ENCODE results near the gene WDR7. TPM values are rescaled to one million over a fixed set of nuclear protein-coding genes. Genes with fewer than 3 reads are reported as not detected.

The WDR7 gene
- total RNA-seq, 1 experiment from 2014 or later = 5.1 TPM

- DNase-seq (ENCODE audit: extremely low read depth, low read depth) = no peak
Observed at GRCh38 chr18:56982766-56983165, 331.6 kb downstream of the WDR7 start.

- no peak for DNase-seq (ENCODE audit: extremely low read depth, low read depth)
Observed at GRCh38 chr18:56983275-56983992, 332.3 kb downstream of the WDR7 start.

DNA sequence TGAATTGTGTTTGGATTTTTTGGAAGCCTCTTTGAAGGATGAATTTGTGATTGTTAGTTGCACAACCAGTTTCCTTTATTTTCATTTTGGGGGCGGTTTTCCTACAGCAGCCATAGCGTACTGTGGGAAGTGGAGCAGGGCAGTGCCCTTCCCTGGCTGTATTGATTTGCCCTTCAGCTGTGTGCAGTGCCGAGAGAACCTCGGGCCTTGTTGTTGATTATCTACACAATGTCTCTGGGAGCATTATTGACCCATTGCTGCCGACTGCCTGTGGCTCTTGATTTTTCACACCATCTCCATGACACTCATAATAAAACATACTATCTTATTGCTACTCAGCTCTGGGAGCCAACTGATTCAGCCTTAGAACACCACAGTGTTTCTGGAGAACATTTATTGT, 333.6 kb downstream of the WDR7 start:
- DNase-seq (ENCODE audit: extremely low read depth, low read depth) = no peak

DNA sequence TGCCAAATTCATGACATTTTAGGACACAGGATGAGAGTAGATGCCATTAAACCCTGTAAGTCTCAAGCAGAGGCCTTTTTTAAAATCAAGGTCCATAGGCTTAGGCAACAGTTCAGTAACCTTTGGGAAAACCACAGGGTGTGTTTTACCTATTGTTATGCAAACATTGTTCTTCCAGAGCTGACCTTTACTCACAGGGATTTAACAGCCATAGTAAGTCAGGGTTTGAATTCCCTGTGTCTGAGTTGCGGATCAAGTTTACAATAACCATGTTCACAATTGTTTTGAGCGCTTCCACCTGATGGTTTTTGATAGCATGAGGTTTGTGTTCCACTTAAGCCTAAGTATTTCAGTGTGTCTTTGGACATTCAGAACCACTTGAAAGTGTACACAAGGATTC, 335.7 kb downstream of the WDR7 start:
- DNase-seq (ENCODE audit: extremely low read depth, low read depth) = no peak

DNA sequence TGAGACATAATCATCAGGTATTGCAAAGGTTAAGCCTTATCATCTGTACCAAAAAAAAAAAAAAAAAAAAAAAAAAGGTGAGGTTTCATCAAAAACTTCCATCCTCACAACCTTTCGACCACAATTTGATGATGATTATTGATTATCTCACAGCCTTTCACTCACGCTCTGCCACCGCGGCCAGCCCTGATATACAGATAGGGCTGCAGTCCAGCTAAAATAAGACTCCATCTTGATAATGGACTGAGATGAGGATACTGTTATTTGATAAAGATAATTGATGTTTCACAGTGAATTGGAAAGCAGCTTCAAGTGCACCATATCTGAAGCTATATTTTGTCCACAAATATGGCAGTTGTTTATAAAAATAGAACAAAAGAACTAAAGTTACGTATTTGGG, 336.1 kb downstream of the WDR7 start:
- DNase-seq (ENCODE audit: extremely low read depth, low read depth) = no peak

GRCh38 chr18:56988022-56988421, 336.9 kb downstream of the WDR7 start:
- DNase-seq (ENCODE audit: extremely low read depth, low read depth) = no peak

DNA sequence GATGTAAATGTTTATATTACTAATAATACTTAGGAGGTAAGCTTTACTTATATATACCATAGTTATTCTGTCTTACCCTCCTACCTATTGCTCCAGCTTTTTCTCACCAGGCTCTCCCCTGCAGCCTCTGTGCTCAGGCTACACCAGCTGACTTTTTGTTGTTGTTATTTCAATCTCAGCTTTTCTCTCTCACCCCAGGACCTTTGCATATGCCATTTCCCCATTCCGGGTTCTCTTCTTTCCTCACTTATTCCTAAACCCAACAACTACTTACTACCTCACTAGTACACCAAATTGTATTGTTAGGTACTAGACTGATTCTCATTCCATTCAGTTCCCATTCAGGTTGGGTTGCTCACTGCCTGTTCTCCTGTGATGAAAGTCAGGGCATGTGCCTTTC, 339.5 kb downstream of the WDR7 start:
- DNase-seq (ENCODE audit: extremely low read depth, low read depth) = no peak

- no peak for DNase-seq (ENCODE audit: extremely low read depth, low read depth)
Observed at GRCh38 chr18:56992777-56993176, 341.6 kb downstream of the WDR7 start.

DNA sequence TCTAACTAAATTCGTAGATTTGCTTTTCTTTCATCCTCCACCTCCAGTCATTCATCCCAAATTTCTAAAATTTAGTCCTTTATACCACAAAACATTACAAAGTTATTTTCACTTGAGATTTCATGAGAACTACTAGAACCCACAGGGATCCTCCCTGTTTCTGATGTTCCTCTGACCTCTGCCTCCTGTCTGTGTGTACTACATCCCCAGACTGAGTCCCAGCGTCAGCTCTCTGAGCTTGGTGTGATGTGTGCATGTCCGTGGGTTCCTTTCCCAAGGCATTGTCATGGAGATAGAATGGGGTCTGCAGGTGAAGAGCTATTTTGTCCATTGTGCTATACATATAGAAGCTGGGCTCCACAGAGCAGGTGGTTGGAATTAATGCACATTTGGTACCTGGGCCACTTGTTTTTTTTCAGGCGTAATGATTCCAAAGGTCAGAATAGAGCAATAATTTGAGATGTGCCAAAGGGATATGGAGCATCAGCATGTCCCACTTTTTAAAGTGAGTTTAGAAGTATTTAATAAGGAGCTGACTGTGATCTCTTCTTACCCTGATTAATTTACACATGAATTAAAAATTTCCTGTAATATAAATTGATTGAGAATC, 344.5 kb downstream of the WDR7 start:
- DNase-seq (ENCODE audit: extremely low read depth, low read depth) = no peak

GRCh38 chr18:56997200-56997599, 346.0 kb downstream of the WDR7 start:
- DNase-seq (ENCODE audit: extremely low read depth, low read depth) = no peak

DNA sequence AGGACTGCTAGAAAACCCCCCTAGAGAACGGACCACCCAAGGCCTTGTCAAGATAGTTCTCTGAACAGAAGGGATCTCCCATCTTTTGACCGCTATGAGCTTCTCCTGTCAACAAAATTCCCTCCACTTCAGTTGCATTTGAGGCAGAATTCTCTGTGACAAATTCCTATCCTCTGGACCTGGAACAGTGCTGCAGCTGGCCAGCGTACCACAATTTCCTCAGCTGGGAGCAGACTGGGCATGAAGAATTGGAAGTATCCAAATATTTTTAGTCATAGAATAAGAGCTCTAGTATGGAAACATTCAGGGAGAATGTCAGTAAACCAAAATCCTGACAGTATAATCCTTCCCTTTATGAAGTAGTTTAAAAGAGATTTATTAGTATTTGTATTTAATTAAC, 348.7 kb downstream of the WDR7 start:
- no peak for DNase-seq (ENCODE audit: extremely low read depth, low read depth)

DNA sequence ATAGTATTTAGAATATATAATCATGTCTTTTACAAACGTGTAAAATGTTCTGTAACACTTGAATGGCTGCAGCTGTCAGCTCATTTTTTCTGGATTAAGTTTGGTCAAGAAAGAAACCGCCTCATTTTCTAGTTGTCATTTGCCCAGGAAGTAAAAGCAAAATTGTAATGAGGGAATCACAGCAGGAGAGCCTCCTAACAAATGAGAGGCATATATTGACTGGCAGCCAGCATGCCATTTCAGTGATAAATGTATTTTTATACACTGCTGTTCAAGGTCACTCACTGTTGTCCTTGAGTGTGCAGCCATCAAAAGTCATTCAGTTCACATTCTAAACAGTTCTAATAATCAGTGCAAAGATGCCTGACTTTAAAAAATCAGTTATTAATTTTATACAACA, 351.5 kb downstream of the WDR7 start:
- no peak for DNase-seq (ENCODE audit: extremely low read depth, low read depth)

GRCh38 chr18:57003342-57003741, 352.2 kb downstream of the WDR7 start:
- DNase-seq (ENCODE audit: extremely low read depth, low read depth) = no peak

DNA sequence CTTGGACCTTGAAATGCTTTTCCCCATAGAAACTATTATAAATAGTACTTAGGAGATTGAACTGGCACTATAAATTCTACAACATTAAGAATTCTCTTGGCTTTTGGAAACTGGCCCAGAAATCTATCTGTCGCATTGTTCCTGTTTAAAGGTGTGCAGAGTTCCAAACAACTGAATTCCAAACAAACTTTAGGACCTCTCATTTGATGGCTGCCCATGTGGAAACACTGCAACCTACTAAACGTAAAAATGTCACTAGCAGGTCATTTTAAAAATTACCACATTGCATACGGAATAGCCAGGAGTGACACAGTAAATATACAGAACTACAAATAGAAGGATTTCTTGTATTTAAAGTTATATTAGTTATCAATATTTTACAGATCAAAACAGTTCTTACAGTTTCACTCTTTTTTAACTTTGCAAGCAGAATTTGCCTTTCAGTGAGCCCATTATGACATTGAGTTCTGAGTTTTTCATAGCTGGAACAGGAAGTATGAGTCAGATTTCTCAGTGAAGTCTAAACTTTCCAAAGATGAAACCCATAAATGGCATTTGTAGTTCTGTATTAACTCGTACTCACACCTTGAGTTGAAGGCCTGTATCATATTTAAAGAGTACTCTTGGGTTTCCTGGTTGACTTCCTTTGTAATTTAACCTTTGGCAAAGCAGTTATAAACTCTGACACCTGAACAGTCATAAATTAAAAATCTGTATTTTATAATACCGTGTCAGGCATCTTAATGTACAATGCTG, 353.4 kb downstream of the WDR7 start:
- no peak for DNase-seq (ENCODE audit: extremely low read depth, low read depth)

- DNase-seq (ENCODE audit: extremely low read depth, low read depth) = no peak
Observed at GRCh38 chr18:57008001-57008686, 357.0 kb downstream of the WDR7 start.

DNA sequence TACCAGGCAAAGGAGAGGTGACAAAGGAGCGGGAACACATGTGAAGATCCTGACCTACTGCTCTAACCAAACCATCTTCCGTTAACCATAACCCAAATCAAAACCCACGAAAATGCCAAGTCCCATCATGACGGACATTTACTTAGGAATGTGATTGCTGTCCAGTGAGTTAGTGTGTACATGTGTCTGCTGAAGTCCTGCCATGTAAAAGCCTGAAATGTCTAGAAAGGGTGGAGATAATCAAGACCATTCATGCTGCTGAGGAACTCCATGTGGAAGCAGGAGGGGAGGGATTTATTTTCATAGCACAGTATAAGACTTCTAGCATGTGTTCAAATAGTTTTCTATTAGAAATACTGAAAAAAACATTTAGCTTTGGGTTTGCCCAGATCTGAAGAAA, 358.7 kb downstream of the WDR7 start:
- no peak for DNase-seq (ENCODE audit: extremely low read depth, low read depth)

GRCh38 chr18:57014772-57015413, 363.7 kb downstream of the WDR7 start:
- DNase-seq (ENCODE audit: extremely low read depth, low read depth) = no peak

GRCh38 chr18:57015451-57015850, 364.3 kb downstream of the WDR7 start:
- DNase-seq (ENCODE audit: extremely low read depth, low read depth) = no peak

DNA sequence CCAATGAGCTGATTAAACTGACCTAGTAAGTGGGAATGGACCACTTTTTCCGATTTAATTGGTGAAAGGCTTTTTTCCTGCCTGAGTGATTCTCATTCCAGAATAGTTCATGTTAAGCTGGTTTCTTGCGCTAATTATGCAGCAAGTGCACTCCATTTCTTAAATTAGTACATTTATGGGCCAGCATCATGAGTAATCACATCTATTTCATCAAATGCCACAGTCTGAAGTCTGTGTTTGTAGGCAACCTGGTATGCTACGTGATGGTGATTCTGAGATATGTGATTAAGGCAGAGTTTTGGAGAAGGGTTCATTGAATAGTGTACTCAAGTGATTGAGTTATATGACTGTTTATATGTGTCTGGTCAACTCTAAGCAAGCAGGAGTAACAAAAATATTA, 367.7 kb downstream of the WDR7 start:
- DNase-seq (ENCODE audit: extremely low read depth, low read depth) = no peak

DNA sequence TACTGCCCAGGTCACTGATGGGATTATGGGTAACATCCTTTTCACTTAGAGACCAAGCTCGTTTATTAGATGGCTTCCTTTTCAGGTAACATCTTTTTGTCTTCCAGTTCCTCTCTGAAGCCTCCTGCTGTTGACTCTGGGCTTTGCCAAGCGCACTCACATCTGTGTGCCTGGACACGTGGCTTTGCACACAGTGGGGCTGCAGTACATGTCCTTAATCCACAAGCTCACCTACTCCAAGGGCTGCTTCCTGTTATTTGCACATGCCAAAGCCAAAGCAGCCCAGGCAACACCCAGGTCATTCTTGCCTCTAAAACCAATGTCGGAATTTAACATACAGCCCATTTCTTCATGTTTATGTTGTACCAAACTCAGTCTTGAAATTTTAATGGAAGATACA, 371.6 kb downstream of the WDR7 start:
- no peak for DNase-seq (ENCODE audit: extremely low read depth, low read depth)
